Measurements from ENCODE around the gene APMAP.

Gene APMAP

DNA sequence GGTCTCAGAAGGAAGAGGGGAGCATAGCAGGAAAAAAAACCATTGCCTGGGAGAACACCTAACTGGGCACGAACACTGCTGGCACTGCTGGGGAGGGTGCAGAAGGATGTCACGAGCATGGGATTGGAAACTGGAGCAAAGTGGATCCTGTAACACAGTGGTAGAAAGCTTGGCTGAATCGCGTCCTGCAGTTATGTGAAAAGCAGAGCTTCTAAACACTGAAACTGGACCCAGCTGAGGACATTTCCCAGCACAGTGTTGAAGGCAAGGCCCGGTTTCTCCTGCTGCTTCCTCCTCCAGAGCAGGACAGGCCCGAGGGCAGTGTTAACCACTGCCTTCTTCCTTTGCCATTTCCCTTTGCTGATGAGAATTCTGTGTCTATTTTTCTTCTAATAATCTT lies 6.7 kb downstream of the APMAP start:
- no peak for DNase-seq

DNA sequence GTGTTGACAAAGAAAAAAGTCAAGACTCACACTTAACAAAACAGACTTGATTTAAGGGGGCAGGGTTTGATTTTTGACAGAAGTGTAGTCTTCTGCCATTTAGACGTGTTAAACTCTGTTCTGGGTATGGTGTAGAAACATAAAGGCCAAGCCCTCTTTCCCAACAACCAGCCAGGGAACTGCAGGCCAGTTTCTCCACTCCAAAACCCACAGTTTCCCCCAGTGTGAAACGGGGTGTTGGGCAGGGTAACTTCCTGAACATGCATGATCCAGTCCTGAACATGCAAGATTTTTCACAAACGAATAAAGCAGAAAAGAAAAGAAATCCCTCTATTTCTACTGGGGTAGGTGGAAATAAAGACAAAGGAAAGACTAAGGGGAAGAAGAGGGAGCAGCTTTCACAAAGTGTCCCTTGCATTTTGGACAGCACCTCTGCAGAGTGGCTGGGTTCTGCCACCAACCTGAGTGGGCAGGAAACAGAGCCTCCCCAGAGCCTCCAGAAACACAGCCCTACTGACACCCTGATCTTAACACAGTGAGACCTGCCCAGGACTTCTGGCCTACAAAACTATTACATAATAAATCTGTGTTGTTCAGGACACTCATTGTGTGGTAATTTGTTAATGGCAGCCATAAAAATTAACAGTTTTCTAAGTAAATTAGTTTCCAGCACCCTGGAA lies 7.5 kb downstream of the APMAP start:
- DNase-seq = peak; percentile 55

DNA sequence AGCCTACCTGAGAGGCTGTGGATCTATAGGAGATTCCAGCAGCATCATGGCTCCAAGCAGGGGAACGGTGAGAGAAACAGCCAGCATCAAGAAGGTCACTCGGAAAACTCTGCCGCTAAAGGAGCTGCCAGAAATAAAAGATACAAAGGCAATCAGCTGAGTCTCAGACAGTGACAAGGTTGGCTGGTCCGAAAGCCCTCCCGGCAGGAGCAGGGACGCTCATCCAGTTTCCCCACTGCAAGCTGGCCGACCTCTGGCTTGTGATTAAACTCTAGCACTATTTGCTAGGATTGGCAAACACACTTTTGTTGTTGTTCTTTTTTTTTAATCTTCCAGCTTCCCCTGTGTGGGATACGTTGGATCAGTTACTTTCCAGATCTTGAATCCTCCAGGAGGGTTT lies 8.7 kb downstream of the APMAP start:
- no peak for DNase-seq

DNA sequence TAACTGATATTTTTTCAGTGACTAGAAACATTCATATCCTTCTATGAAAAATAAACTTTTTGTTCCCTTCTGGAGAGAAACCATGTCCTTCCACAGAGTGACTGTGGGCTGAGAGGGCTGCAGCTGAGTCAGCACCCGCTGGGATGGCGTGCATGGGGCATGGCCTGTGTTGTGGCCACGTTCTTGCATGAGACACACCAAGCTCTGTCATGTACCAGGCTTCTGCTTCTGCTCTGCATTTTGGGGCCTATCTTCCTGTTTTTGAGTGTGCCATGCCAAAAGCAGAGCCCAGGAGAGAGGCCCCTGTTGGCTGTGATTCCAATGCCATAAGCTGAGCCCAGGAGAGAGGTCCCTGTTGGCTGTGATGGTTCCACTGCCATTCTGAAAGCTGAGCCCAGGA lies 10.8 kb downstream of the APMAP start:
- peak; percentile 79 for DNase-seq

DNA sequence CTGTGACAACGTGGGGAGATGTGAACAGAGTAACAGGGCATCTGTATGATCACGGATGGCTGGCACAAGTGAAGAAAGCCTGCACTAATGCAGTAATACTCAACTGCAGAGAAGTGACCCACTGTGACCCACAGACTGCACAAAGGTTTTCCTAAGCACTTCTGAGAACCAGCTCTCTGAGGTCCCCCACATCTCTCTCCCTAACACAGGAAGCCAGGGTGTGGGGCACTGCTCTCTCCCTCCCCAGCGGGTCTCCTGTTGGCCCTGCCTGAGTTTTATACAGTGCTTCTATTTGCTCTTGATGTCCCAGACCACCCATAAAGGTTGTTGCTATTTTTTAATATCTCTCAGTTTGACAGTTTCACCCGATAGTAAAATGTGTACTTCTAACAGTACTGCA lies 11.3 kb downstream of the APMAP start:
- DNase-seq = no peak

DNA sequence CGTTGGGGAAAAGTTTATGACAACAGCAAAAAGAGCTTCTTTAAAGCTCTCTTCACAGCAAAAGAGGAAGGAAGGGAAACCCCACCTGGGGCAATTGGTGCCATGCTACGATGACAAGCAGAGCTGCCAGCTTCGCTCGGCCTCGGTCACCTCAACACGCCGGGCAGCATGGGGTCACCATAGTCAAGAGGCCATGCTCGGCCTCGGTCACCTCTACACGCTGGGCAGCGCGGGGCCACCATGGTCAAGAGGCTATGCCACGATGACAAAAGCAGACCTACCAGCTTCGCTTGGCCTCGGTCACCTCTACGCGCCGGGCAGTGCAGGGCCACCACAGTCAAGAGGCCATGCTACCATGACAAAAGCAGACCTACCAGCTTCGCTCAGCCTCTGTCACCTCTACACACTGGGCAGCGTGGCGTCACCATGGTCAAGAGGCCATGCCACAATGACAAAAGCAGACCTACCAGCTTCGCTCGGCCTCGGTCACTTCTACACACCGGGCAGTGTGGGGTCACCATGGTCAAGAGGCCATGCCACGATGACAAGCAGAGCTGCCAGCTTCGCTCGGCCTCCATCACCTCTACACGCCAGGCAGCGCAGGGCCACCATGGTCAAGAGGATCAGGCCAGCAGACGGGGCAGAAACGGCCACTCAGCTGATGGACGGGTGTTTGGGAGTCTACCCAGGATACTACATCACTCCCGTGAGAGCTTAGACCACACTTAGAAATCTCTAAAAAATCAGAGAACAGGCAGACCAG lies 12.1 kb downstream of the APMAP start:
- no peak for DNase-seq

DNA sequence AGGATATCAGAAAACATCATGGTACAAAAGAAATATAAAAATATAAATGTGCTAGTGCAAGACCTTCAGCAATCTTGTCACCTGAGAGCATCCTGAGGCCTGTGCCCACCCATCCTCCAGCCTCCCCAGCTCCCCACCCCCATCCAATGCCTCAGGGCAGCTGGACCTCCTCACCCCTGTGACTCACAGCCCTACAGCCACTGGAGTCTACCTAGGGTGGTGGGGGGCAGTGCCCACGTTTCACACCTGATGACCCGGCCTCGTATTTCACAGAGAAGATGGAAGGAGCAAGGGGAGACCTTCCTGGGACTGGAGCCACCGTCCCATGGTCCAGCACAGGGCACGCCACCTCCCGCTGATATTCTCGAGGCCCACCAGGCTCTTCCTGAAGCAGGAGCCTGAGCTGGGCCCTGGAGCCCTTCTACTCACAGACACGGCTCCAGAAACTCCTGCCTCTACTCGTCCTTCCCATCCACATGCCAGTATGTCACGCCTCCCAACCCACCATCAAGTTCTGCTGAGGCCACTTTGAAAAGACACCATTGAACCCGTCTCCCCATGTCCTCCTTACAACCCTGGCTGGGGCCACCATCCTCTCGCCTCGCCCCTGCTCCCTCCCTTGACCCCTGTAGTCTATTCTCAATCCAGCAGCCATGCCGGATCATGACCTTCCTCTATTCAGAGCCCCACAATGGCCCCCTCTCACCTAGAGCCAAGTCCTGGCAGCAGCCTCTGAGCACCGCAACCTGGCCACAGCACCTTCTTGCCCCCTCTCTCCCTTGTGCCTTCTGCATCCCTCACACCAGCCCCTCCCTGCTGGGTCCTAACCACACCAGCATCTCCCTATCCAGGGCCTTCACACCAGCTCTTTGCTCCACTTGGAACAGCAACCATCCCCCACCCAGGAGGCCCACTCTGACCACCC lies 13.3 kb downstream of the APMAP start:
- no peak for DNase-seq

DNA sequence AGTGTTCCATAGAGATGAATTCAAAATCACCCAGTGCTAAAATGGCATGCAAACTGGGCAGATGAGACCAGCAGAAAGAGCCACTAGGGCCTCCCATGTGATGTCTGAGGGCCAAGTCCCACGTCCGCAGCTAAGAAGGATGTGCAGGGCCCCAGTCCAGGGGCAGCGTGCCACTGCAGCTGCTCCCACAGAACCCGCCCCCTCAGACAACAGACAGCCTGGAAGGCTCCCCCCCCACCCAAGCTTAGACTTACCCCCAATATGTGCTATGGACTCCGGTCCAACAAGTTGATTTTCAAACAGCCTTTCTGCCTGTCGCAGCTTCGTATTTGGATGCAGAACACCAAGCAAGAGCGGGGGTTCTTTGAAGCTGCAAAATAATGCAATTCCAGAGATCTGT lies 14.0 kb downstream of the APMAP start:
- DNase-seq = no peak

DNA sequence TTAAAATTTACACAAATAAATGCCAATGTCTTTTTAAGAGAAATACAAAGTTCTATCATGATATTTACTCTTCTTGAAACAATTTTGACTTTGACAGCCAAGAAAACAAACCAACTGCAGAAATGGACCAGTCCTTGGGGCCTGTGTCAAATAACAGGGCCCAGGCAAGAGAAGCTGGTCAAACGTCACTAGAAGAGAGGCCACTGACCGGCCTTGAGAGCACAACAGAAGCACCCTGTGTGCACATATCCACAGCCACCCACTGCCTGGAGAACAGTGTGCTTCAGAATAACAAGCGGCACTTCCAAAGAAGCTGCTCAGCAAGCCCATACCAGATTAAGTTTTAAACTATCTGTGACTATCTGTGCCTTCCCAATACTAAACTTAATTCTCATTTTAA lies 14.8 kb downstream of the APMAP start:
- no peak for DNase-seq

DNA sequence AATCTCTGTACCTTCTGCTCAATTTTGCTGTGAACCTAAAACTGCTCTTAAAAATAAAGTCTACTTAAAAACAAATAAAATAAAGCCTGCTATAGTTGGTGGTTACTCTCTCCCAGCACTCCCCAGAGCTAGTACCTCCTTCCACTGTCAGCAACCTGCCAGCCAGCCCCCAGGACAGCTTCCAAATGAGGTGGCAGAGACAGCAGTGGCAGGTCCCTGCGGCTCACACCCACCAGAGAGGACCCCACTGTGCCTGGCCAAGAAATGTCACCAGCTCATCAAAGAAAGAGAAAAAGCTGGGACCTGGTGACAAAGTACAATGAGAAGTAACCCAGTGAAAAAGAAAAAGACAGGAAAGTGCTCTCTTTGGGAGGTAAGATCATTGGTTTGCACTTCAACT lies 15.2 kb downstream of the APMAP start:
- no peak for DNase-seq

DNA sequence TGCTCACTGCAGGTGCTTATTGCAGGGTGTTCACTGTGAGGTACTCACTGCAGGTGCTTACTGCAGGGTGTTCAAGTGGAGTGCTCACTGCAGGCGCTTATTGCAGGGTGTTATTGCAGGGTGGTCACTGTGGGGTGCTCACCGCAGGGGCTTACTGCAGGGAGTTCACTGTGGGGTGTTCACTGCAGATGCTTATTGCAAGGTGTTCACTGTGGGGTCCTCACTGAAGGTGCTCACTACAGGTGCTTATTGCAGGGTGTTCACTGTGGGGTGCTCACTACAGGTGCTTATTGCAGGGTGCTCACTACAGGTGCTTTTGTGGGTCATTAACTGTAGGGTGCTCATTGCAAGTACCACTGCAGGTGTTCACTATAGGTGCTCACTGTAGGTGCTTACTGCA lies 20.2 kb downstream of the APMAP start:
- DNase-seq = no peak

DNA sequence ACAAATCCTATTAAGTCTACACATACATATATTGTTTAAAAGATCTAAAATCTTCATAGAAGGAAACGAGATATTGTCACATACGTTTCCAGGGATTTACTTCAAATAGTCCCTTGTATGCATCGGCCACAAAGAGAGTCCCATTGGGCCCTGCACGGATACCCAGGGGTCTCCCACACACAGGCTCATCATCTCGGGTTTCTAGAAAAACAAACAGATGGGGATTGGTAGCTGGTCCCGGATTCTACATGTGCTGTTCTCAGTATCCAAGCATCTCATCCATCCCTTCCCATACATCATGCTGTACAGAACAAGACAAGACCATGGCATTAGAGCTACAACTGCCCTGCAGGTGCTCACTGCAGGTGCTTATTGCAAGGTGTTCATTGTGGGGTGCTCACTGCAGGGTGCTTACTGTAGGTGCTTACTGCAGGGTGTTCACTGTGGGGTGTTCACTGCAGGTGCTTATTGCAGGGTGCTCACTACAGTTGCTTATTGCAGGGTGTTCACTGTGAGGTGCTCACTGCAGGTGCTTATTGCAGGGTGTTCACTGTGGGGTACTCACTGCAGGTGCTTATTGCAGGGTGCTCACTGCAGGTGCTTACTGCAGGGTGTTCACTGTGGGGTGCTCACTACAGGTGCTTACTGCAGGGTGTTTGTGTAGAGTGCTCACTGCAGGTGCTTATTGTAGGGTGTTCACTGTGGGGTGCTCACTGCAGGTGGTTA lies 21.0 kb downstream of the APMAP start:
- no peak for DNase-seq

DNA sequence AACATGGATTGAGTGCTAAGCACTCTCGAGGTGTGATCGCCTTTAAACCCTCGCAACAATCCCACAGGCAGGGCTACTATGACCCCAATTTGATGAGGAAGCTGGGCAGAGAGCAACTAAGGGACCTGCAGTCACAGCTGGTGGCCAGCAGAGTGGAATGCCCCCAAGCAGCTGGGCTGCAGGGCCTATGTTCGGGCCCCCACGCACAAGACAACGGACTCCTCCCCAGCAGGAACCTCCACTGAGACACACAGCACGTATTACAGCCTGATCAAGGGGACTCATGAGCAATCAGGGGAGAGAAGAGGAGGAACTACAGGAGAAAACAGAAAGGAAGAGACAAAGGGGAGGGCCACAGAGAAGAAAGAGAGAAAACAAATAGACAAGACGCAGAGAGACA lies 21.8 kb downstream of the APMAP start:
- DNase-seq = peak; percentile 75

DNA sequence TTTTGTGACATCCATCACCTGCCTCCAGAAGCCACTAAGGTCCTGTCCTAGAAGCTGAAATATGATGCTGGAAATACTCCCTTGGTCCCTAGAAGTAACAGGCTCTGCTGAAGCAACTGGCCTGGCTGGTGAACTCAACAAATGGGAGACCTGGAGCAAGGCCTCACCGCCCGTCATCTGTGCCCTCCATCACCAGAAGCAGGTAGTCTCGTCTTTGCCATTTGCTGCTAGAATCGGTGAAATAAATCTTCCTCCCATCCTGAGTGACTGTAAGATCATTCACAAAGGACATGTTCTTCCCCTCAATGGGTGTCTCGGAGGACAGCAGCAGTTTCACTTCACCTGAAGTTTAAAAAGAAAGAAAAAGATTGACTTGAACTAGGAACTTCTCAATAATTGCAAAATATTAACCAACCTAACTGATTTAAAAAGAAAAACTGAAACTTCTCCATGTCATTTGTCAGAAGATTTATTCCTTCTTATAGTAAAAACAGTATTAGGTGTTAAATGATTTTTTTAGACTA lies 22.5 kb downstream of the APMAP start:
- no peak for DNase-seq

DNA sequence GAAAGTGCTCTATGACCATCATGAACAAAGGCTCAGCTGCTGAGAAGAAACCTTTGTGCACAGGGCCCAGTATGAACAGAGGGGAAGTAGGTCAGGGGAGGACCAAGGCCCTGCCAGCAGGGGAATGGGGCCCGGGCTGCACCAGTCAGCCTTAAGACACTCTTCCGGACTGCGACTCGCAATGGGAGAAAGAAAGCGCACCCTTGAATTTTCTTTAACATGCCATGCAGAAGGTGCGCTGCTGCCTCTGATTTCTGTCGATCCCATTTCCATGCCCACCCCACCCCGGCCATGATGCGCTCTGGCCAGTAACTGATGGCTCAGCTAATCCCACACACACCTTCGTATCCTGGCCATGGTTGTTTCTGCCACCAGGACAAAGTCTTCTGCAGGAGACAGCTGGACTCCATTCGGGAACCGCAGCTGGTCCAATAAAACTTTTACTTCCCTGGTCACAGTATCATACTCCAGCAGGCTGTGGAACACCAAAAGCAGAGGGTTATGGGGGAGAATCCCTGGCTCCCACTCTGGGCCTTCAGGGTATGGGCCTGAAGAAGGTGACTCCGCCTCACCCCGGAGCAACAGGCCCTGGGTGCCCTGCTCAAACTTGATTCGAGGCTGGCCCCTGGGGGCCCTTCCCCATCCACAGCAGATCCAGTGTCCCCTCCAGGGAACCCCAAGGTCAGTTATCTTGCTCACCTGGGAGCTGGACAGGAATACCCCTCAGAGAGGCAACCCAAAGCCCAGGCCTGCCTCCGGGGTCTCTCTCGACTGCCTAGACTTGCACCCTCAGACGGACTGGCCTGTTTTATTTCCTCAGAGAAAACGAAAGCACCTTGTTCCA lies 23.1 kb downstream of the APMAP start:
- no peak for DNase-seq

DNA sequence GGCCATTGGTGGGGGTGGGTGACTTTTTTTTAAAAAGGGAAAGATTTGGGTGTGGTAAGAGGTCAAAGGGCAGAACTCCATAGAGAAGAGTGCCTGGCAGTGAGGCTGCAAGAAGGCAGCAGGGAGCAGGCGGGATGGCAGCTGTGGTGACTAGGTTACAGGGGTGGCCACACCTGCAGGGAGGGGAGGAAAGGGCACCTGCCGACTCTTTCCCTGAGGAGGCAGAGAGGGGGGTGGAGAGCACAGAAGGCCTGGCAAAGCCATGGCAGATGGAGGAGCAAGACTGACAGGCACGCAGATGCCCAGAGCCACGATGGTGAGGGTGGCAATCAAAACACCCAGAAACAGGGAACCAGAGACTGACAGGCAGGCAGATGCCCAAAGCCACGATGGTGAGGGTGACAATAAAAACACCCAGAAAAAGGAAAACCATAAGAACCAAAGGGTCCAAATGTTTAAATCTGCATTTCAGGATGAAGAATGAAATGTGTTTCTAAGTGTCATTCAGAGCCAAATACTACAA lies 24.2 kb downstream of the APMAP start:
- DNase-seq = no peak

DNA sequence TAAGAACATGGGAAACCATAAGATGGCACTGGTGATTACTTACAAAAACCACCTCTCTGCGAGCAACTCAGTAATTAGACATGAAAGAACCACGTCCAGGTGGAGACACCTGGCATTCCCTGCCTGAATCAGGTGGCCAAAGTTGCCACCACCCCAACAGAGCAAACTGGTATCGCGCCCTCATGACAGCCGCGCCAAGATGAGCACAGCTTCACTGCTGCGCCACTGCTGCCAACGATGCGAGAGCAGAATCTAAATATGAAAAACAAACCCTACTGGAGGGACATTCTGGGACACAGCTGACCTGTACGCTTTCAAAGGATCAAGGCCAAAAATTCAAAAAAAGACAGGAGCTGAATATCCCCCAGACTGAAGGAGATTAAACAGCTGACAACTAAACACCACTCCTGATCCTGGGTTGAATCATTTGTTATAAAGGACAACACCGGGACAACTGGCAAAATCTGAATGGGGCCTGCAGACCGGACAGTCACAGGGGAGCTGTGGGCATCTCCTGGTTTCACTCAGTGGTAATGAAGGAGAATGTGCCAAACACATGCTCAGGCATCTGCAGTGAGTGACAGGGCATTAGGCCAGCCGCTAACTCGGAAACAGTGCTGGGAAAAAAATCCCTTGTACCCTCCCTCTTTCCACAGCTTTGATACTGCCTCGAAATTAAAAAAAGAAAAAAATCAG lies 26.1 kb downstream of the APMAP start:
- no peak for DNase-seq

DNA sequence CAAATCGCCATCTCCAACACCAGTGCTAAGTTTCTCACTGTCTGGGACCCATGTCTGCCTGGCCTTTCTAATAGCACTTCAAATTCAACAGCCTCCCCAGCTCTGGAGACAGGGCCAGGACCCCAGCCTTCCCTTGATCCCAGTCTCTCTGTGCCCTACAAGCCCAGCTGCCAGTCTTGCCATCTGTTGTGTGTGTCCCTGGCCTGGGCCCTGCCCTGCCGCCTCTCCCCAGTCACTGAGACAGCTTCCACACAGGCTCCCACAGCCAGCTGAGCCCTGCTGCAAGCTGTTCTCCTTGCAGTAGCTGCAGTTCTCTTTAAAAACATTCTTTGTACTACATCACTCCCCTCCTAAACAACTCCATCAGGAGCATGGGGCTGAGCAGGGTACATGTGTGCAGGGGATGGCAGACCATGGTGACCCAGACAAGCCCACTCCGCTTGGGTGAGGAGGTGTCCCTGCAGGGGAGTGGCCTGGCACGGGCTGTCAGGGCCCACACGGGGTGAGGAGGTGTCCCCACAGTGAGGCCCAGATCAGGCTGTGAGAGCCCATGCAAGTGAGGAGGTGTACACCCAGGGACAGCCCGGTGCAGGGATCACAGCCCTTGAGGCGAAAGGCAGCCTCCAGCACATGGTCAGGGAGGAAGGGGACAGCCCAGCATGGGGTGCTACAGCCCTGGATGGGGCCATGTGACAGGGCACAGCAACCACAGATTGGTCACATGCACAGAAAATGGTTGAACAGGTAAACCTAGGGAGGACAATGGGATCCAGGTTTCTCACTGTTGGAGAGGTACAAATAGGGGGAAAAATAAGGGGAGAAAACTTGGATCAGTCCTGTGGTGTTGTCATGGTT lies 27.3 kb downstream of the APMAP start:
- DNase-seq = no peak

DNA sequence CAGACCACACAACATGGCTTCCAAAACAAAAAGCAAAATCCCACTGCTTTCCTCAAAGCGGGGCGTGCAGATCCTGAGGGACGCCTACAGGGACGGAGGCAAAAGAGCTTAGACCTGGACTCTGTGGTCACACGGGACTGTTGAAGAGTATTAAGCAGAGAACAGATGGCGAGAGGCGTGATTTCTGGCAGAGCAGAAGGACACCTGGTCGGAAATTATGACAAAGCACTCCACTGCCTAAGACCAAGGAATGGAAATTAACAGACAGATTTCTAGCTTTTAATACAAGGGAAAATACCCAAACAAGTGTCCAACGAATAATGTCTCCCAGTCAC lies 28.1 kb downstream of the APMAP start:
- DNase-seq = no peak

Measured in suppressor macrophage treated with lipopolysaccharide for 4 hours (primary cell).